Thymus (tissue), 11 donors: ENCODE results near the gene KCNMA1. TPM values are rescaled to one million over a fixed set of nuclear protein-coding genes. Genes with fewer than 3 reads are reported as not detected.

Source experiments
- DNase-seq, 9 donors: peaks; one replicate each; pipeline ENCODE4 v3.0.0-alpha.2; 2013; ENCODE audit warnings: low spot score in 9 of 9, low read depth in 6 of 9, missing footprints in 1 of 9
- H3K27ac ChIP-seq, 2 donors: one replicate each; pipeline ENCODE4 v1.5.1; 2013; ENCODE audit warnings: control low read depth in 1 of 2, low read depth in 1 of 2, low read length in 1 of 2, mild to moderate bottlenecking in 1 of 2, moderate library complexity in 1 of 2
- H3K27me3 ChIP-seq, 2 donors: one replicate each; pipeline ENCODE4 v1.5.1; 2013; ENCODE audit warnings: low read length in 1 of 2; ENCODE audit not compliant: control insufficient read depth in 2 of 2, insufficient read depth in 1 of 2
- H3K36me3 ChIP-seq, 2 donors: one replicate each; pipeline ENCODE4 v1.5.1; 2013; ENCODE audit warnings: low read length in 1 of 2, mild to moderate bottlenecking in 1 of 2, moderate library complexity in 1 of 2; ENCODE audit not compliant: control insufficient read depth in 2 of 2, insufficient read depth in 2 of 2
- H3K4me1 ChIP-seq, 2 donors: one replicate each; pipeline ENCODE4 v1.5.1; 2013; ENCODE audit warnings: low read length in 2 of 2; ENCODE audit not compliant: control insufficient read depth in 2 of 2, insufficient read depth in 2 of 2
- H3K4me3 ChIP-seq, 2 donors: one replicate each; pipeline ENCODE4 v1.5.1; 2013; ENCODE audit warnings: low read length in 2 of 2, control low read depth in 1 of 2, mild to moderate bottlenecking in 1 of 2
- H3K9me3 ChIP-seq, 2 donors: one replicate each; pipeline ENCODE4 v1.5.1; 2013; ENCODE audit warnings: low read length in 1 of 2, mild to moderate bottlenecking in 1 of 2; ENCODE audit not compliant: control insufficient read depth in 2 of 2, insufficient read depth in 1 of 2
- WGBS: extraction: QIAGEN DNeasy Blood & Tissue Kit; methylation state at CpG from one replicate; pipeline ENCODE4 v1.1.7; 2013; 5-methylcytosine and 5-hydroxymethylcytosine counted together
- polyA plus RNA-seq: library from polyadenylated mRNA; stranded (reverse); fragments of 200-250 nt; gene quantifications from one replicate; pipeline ENCODE4 v1.2.3, GENCODE V29; 2013
- total RNA-seq: library from RNA; stranded (reverse); fragments of 120-200 nt; gene quantifications from one replicate; pipeline ENCODE4 v1.2.4, GENCODE V29; 2013
- donor health status: healthy.

The KCNMA1 gene
- total and polyA plus RNA-seq, 2 donors, result 1.9 to 12.9 TPM

- Histone ChIP-seq H3K9me3 (no peaks in the 10 kb centered on the region), H3K27me3 (no peaks in the 10 kb centered on the region), H3K4me3 (no peak overlapping the region), H3K4me1 (no peaks in the 10 kb centered on the region), H3K27ac (no peak overlapping the region), H3K36me3 (no peaks in the 10 kb centered on the region)
- WGBS, result 93% methylated on average over 4 of the region's 4 CpGs
- no peak for DNase-seq
Measured at GRCh38 chr10:77431980-77432797, 205.4 kb downstream of the KCNMA1 start.

- H3K9me3 ChIP-seq, result no peaks in the 10 kb centered on the region
Measured at GRCh38 chr10:77431209-77431611, 206.4 kb downstream of the KCNMA1 start.

GRCh38 chr10:77430530-77430929, 207.1 kb downstream of the KCNMA1 start:
- no peaks in the 10 kb centered on the region for H3K27me3 ChIP-seq
- no peak for DNase-seq
- H3K4me1 ChIP-seq, result no peaks in the 10 kb centered on the region
- no peak overlapping the region for H3K4me3 ChIP-seq
- H3K27ac ChIP-seq, result no peak overlapping the region
- H3K9me3 ChIP-seq, result no peaks in the 10 kb centered on the region
- 92% methylated on average over 5 of the region's 5 CpGs for WGBS
- H3K36me3 ChIP-seq, result no peaks in the 10 kb centered on the region

More at GRCh38 chr10:77431209-77431611, 206.4 kb downstream of the KCNMA1 start:
- H3K27ac ChIP-seq, result no peak overlapping the region
- H3K36me3 ChIP-seq, result no peaks in the 10 kb centered on the region
- no peaks in the 10 kb centered on the region for H3K27me3 ChIP-seq
- no peak for DNase-seq
- no peaks in the 10 kb centered on the region for H3K4me1 ChIP-seq
- no peak overlapping the region for H3K4me3 ChIP-seq

GRCh38 chr10:77428691-77429395, 208.8 kb downstream of the KCNMA1 start:
- no peaks in the 10 kb centered on the region for H3K4me1 ChIP-seq
- DNase-seq, result no peak
- WGBS, result 90% methylated on average over 3 of the region's 3 CpGs
- no peak overlapping the region for H3K4me3 ChIP-seq
- no peak overlapping the region for H3K27ac ChIP-seq
- H3K27me3 ChIP-seq, result no peaks in the 10 kb centered on the region
- no peaks in the 10 kb centered on the region for H3K36me3 ChIP-seq
- H3K9me3 ChIP-seq, result no peaks in the 10 kb centered on the region

GRCh38 chr10:77424257-77424656, 213.4 kb downstream of the KCNMA1 start:
- H3K9me3 ChIP-seq, result no peaks in the 10 kb centered on the region
- no peak for DNase-seq
- no peaks in the 10 kb centered on the region for H3K27me3 ChIP-seq
- no peaks in the 10 kb centered on the region for H3K36me3 ChIP-seq
- H3K27ac ChIP-seq, result no peak overlapping the region
- no peaks in the 10 kb centered on the region for H3K4me1 ChIP-seq
- H3K4me3 ChIP-seq, result no peak overlapping the region

- Histone ChIP-seq H3K4me3 (no peak overlapping the region), H3K27ac (no peak overlapping the region), H3K9me3 (no peaks in the 10 kb centered on the region), H3K27me3 (no peaks in the 10 kb centered on the region), H3K36me3 (no peaks in the 10 kb centered on the region), H3K4me1 (no peaks in the 10 kb centered on the region)
- 78% methylated on average over 5 of the region's 5 CpGs for WGBS
- no peak for DNase-seq
Measured at GRCh38 chr10:77422491-77423338, 214.9 kb downstream of the KCNMA1 start.

- Histone ChIP-seq H3K27me3 (no peaks in the 10 kb centered on the region), H3K9me3 (no peaks in the 10 kb centered on the region), H3K4me3 (no peak overlapping the region), H3K4me1 (no peaks in the 10 kb centered on the region), H3K27ac (no peak overlapping the region), H3K36me3 (no peaks in the 10 kb centered on the region)
- 86% methylated on average over 4 of the region's 4 CpGs for WGBS
- no peak for DNase-seq
Measured at GRCh38 chr10:77421591-77421990, 216.0 kb downstream of the KCNMA1 start.

GRCh38 chr10:77420947-77421523, 216.6 kb downstream of the KCNMA1 start:
- H3K36me3 ChIP-seq, result no peaks in the 10 kb centered on the region
- no peaks in the 10 kb centered on the region for H3K27me3 ChIP-seq
- H3K9me3 ChIP-seq, result no peaks in the 10 kb centered on the region
- WGBS, result 97% methylated on average over 2 of the region's 2 CpGs
- no peak for DNase-seq
- H3K27ac ChIP-seq, result no peak overlapping the region
- H3K4me1 ChIP-seq, result no peaks in the 10 kb centered on the region
- no peak overlapping the region for H3K4me3 ChIP-seq
